NCI-H82 treated with DMSO at 0.1 percent for 48 hours (cell line): Measurements from ENCODE around the gene PDE4D.

Experiments
- DNase-seq: peaks from one replicate; lab custom pipeline; 2025; ENCODE audit not compliant: unreplicated experiment; lab: John Stamatoyannopoulos, UW

Gene PDE4D

DNA sequence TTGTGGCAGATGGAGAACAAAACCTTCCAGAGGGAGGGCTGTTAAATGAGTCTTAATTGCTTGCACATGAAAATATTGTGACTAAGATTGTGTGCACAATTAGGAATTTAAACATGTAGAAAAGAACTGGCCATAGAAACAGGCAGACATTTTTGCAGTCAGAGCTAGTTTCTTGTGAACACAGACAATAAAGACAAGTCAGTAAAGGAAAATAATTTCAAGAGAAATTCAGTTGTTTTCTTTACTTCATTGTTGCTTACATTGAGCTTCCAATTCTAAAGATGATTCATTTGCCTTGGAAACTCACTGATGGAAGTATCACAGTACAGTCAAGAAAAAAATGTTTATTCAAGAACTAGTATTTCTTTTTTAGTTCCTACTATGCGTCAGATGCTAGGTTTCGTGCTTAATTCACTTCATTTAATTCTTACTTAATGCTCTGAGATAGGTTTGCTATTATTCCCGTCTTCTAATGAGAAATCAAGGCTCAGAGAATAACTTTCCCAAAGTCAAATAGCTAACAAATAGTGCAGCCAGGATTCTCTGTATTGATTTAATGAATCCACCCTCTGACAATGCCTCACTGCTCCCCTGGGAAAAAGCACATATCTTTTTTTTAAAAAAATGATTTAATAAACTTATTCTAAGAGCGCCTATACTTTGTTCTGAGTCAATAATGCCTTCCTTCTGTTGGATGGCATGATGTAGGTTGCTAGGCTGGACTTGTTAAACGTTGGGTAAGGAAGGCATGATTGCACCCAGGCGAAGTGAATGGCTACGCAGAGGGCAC lies 729.3 kb downstream of the PDE4D start:
- DNase-seq, result no peak

DNA sequence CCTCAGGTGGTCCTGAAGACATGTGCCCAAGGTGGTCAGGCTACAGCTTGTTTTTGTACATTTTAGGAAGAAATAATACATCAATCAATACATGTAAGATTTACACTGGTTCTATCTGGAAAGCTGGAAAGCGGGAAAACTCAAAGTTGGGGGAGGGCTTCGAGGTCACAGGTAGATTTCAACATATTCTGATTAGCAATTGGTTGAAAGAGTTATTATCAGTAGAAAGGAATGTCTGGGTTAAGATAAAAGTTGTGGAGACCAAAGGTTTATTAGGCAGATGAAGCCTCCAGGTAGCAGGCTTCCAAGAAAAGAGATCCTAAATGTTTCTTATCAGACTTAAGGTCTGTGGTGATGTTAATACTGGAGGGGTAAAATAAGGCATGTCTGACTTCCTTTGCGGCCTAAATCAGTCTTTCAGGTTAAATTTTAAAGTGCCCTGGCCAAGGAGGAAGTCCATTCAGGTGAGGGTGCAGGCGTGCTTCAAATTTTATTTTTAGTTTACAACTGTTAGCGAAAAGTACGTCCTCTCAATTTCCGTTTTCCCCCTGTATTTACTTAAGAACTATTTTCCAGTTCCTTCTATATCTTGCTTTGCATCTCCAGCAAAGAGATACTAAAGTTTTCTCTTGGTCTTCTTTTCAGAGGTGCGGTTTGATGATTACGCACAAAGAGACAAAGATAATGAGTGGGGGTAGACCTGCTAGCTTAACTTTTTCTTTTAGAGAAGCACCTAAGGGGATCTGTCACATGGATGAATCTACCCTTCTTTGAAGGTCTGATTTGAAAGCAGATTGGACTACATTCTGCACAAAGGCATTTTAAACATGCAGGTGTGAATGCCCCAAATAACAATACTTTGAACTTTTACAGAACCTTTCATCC lies 732.1 kb downstream of the PDE4D start:
- DNase-seq, result no peak

DNA sequence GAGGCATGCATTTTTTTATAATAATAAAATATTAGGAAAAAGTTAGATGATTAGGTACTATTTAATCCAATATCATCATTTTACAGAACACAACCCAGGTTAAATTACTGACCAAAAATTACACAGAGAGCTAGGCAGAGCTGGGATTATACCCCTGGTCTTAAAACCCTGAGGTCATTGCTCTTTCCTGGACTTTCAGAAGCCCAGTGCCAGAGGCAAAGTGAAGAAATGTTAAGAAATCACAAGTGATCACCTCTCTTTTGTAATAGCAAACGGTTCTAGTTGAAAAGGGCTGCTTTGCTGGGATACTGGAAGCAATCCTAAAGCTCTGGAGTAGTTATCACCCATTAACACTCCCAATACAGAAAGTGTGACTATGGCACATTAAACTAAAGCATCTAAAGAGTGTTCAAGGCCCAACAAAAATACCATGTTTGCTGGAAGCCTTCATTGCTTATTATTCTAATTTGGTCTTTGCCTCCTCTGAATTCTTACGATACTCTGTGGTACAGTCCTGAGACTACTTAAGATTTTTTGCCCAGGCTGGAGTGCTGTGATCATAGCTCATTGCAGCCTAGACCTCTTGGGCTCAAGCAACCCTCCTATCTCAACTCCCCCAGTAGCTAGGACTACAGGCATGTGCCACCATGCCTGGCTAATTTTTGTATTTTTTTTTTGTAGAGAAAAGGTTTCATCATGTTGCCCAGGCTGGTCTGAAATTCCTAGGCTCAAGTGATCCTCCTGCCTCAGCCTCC lies 734.7 kb downstream of the PDE4D start:
- no peak for DNase-seq

DNA sequence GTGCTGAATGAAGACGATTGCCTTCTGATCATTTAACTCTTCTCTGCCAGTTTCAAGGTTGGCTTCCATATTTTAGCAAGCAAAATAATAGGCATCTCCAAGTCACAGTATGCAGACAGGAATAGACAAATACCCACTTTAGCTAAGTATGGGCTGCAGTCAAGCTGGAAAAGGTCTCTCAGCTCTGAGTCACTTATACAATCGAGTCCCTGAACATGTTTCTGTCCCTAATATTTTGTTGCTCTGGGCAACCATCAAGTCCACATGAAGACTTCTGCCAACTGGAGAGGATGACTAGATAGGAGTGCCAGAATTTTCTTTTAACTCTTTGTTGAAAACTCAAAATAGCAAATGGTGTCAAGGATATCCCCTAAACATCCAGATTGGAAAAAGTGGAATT lies 735.4 kb downstream of the PDE4D start:
- no peak for DNase-seq

DNA sequence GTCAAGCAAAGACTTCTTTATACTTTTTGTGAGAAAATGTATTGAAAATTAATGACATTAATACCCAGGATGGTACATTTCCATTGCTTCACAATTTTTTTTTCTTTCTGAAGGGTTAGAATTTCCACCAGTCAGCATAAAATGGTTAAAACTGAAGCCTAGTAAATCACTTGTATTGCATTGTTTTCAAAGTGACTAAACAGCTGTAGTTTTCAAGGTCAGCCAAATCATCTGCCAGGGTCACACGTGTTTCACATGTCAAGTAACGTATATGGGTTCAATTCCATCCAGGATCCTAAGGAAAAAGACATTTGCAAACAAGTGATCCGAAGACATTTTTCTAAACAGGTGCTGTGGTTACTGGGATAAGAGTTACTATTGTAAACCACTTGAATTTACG lies 736.5 kb downstream of the PDE4D start:
- DNase-seq, result no peak

DNA sequence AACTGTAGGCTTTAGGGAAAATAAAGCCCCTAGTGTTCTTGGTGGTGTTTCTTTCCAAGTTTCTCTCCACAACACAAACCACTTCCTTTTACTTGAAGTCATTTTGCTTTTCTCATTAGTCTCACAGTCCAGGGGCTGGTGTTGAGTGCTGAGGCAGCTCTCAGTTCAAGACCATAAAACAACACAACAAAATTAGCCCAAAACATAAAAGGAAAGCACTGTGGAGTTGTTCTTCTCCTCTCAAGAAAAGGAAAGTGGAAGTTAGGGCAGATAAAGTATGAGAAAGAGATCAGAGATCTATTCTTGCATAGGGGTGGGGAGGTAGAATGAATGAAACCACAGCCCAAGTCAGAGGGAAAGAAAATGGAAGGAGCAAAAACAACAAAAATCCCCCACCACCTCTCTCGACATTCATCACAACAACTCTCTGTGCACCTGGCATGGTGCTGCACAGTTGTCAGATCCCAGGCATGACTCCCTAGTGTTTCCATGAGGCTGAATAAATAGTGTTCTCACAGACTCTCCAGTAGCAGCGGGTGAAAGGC lies 740.8 kb downstream of the PDE4D start:
- no peak for DNase-seq

DNA sequence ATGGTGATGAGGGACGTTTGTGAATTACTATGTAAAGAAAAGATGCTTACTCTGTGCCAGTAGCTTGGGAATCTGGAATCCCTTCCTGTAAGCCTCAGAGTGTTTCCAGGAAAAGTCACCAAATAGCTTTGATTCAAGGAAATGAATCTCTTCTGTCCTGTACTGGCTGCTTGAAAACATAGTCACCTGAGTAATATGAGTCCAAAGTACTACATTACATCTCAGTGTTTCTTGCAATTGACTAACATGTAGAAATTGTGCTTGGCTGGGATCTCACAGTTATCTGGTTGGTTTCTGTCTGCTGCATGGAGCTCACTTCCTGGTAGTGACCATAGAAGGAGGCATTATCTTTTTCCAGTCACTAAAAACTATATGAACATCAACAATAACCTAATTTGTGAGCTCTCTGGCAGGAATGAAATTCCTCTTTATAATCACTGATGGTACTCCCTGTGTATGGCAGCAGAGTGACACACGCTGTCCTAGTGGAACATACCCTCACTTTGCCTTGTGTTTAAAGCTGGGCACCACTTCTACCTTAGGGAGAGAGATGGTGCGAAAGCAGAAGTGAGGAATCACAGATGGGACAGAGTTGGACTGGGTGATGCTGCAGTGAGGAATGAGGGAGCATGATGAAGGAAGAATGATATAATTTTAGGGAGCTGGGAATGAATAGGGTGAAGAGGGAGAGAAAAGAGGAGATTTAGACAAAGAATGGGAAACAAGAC lies 742.2 kb downstream of the PDE4D start:
- DNase-seq, result no peak

DNA sequence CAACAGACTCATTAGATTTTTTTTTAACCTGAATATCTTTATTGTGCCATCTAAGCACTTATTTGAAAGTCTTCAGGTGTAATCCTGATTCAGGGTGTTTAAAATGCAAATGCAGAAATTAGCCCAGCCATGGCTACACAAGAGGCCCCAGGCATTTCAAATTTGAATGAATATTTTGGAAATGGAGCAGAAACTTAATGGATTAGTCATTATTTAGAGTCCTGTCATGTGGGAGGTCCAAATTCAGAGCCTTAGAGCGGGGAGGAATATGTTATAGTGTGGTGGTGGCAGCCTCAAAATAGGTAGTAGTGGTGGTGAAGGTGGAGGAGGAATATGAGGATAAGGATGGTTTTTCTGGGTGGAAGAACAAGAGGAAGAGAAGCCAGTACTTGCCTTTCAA lies 743.7 kb downstream of the PDE4D start:
- no peak for DNase-seq

DNA sequence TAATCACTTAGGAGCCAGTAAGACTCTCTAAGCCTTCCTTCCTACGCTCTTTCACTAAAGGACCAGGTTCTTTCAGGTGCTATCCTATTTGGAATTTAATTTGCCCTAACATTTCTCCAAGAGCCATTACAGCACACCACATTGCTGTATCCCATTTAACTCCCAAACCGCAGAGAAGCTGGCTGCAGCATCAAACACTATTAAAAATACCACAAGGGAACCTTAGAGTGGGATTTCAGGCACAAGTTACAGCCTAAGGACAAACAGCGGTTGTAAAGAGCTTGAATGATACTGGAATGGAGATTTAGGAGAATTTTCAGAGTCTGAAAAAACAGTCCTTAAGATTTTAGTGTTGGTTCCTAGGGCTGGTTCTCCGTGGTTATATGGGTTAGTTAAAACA lies 744.3 kb downstream of the PDE4D start:
- DNase-seq, result no peak

DNA sequence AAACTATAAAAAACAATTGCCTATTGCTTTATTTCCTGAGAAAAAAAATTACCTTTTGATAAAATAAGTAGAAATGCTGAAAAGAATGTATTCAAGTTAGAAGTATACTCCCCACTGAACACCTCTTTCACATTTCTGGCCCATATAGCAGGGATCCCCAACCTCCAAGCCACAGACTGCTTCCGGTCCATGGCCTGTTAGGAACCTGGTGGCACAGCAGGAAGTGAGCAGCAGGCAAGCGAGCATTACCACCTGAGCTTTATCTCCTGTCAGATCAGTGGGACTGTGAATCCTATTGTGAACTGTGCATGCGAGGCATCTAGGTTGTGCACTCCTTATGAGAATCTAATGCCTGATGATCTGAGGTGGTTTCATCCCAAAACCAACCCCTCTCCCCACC lies 746.8 kb downstream of the PDE4D start:
- no peak for DNase-seq

DNA sequence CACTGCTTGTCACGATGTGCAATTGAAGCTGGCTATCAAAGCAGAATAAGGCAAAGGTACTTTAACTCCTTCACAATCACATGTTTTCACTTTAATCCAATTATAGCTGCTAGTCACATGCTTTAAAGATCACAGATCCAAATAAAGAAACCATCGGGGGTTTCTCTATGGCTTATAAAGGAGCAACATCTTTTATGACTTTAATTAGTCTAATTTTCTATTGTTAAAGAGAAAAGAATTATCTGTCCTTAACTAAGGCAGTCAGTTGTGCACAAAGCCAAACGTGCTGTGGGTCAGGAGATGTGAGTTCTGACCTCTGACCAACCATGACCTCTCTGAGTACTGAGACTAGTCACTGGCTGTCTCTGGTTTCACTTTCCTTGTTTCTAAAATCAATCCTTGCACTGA lies 749.6 kb downstream of the PDE4D start:
- peak; percentile 2 for DNase-seq

DNA sequence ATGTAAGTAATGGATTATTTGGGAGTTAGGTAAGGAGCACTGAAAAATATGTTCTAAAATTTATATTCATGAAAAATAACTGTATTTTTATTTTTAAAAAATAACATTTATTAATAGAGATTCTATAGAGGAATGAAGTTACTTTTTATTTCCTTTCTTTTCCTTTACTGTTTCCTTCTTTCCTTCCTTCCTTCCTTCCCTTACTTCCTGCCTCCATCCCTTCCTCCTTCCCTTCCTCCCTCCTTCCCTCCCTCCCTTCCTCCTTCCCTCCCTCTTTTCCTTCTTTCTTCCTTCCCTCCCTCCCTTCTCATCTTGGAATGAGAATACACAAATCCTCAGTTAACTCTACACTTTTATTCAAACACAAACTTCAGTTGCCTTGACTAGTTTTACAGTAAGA lies 750.6 kb downstream of the PDE4D start:
- no peak for DNase-seq

DNA sequence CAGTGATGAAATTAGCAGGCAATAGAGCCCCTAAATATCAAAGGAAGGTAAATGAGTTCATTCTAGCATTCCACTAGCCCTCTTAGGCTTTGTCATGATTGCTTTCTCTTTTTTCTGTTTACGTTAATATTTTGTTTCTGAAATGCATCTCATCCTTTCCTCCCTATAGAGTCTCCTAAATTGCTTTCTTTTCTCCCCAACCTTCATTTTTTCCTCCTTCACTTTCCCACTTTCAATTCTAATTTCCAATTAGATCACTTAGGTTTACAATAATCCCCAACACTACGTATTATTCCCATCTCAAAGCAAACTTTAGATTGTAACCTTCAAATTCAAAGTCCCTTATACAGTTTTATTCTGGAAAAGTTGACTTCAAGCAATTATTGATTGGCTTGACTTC lies 751.4 kb downstream of the PDE4D start:
- DNase-seq, result no peak

DNA sequence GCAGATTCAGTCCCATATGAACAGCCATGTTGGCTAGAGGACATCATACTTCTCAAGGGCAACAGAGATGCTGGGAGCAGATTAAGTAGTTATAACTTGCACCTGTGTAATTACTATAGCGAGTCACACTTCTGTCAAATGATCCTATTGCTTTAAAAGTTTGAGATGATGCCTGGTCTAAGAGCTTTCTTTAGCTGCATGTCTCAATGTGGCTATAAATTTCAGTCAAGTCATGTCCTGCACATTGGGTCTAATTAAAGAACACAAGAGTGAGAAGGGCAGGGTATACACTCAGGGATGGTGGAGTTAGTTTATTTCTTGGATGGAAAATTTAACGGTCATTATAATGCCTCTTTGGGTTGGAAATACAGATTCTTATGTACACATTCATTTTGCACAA lies 753.4 kb downstream of the PDE4D start:
- no peak for DNase-seq

DNA sequence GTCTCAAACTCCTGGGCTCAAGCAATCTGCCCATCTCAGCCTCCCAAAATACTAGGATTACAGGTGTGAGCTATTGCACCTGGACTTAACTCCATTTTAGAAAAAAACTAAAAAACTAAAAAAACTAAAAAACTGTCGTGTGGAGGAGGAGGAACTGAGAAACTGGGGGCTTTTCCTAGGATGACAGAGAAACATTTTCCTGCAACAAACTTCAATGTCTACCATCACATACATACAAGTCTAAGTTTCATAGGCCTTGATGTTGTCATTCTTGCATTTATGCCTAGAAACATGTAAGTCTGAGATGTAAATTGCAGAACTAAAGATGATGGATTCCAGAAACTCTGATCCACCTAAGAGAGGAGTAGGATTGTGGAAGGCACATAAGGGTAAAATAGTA lies 753.8 kb downstream of the PDE4D start:
- no peak for DNase-seq

DNA sequence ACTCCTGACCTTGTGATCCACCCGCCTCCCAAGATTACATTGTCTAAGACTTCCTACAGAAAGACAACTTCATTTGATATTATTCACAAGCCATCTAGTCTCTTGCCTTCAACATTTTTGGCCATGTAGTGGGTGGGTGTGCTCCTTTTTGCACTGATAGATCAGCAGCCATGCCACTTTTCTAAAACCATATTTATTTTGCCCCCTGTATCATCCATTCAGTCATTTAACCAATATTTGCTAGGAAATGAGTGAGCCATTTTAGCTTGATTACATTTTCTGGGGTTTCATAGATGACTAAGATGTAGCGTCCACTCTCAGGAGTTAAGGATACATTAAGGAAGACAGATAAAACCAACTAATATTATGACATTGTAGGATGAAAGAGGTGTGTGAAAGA lies 755.0 kb downstream of the PDE4D start:
- DNase-seq, result no peak

DNA sequence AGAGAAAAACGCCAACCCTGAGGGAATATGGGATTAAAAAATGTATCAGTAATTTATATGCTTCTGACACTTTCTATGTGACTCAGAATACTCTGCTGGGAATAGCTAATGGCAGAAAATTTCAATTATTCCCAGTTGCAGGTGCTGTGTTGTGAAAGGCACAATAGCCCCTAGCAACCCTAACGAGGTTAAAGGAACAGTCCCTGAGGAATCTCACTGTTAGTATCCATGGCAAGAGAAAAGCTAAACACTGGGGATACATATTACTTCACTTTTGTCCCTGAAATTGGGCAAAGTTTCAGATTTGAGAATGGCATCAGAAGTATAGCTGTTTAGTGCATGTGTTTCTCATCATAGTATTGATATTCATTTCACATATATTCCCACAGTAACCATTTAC lies 755.7 kb downstream of the PDE4D start:
- no peak for DNase-seq

DNA sequence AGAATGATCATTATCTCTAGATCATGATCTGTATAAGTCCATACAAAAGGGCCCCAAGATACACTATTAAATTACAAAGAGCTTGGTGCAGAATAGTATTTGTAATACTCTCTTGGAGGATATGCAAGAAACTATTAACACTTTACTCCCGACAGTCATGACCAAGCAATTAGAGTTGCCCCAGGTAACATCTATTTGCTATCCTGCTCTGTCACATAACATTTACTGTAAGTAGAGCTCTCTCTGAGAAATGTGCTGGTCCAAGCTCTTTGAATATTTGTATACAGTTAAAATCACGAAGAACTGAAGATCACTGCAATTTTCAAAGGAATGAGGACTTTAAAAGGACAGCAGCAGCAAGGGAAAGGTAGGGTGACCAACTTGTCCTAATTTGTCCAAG lies 757.0 kb downstream of the PDE4D start:
- no peak for DNase-seq

DNA sequence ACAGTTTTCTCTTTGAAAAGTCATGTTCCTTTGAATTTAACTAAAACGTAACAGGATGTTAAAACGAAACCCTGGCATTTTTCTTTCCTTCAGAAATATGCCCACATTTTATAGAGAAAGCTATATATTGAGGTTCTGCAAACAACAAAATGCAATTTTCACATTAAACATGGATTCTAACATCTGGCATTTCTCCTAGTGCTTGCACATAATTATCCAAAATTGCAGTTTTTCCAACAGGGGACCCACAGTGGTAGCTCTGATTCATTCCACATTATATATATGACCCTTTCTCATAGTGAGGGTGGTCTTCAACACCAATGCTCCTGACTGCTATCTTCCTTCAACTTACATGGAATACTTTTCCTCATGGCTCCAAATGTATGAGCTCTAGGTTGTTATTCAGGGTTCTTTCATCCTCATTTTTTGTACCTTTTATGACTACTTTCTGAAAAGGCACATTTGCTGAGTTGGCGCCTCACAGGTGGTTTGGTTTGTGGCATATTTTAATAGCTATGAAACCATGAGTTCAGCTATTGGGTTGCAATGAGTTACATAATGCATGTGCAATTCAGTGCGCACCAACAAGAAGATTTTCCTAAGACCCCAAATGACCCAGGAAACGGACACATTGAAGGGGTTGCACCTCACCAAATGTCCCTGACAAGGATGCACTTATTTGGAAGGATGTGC lies 758.9 kb downstream of the PDE4D start:
- DNase-seq, result no peak

DNA sequence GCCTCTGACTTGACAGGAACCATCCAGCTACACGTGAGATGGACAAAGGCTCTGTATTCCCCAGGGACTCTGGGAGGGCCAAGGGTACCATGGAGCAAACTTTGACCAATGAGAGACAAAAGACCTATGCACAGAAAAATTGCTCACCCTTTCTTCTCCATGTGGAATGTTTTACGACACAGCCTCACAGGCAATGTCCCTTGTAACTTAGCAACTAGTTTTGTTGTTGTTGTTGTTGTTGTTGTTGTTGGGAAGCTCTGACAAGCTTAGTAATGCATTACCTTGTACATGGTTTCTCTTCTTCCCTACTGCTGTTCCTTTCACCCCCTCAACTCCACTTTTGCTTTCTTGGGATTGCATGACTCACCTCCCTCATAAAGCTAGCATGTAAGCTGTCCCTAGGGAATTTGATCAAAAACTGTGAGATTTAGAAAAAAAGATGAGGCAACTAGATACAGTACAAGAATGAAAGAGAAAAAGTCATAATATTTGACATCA lies 759.7 kb downstream of the PDE4D start:
- no peak for DNase-seq
